Thyroid gland (tissue), 4 donors: ENCODE measurements around the gene DDX56.

Experiments
- POLR2A ChIP-seq, 2 donors: fragments of 450-650 bp; IDR thresholded peaks; one replicate each; pipeline ENCODE4 v1.6.1; 2017; ENCODE audit warnings: antibody characterized with exemption in 2 of 2, mild to moderate bottlenecking in 2 of 2, moderate library complexity in 1 of 2
- TF ChIP-seq, protein P1 (sequence below), 6 experiments: fragments of 200-600 bp in 3 of 6; fragments of 450-650 bp in 3 of 6; sonication (generic) in 3 of 6; IDR thresholded peaks; one replicate each; pipeline ENCODE4 v1.5.1; 2016 to 2019; ENCODE audit warnings: antibody characterized with exemption in 6 of 6, mild to moderate bottlenecking in 2 of 6, inconsistent platforms in 1 of 6, moderate library complexity in 1 of 6

DNA sequence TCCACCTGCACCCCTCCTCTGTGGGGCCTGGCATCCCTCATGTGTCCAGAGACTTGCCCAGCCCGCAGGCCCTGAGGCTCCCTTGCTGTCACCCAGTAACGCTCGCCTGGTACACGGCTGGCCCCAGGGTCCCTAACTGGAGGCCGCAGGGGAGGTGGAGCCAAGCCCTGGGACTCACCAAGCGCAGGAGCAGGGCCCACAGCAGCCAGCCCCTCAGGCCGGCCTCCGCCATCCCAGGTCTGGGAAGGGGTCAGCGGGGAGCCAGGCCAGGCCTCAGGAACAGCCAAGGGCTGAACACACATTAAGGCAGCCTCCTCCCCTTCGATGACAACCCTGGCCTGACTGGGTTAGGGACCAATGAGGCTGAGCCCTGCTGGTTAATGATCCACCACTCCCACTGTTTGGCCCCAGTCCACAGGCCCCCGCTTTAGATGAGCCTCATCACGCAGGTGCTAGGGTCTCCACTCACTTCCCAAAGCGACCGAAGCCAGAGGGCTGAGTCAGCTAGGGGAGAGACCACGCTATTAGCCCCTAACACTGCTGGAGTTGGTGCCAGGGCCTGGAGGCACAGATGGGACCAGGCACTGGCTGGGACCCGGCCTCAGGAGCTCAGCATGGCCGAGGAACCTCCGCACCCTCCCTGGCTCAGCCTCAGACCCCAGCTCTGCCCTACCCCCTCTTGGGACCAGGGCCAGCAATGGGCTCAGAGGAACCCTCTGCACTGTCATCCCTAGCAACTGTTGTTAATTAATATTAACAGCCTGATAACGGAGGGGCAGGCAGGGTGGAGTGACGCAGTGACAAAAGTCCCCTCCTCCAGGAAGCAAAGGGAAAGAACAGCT lies 32.5 kb downstream of the DDX56 start, which contains the start of gene NPC1L1:
- TF ChIP-seq, protein P1, sequence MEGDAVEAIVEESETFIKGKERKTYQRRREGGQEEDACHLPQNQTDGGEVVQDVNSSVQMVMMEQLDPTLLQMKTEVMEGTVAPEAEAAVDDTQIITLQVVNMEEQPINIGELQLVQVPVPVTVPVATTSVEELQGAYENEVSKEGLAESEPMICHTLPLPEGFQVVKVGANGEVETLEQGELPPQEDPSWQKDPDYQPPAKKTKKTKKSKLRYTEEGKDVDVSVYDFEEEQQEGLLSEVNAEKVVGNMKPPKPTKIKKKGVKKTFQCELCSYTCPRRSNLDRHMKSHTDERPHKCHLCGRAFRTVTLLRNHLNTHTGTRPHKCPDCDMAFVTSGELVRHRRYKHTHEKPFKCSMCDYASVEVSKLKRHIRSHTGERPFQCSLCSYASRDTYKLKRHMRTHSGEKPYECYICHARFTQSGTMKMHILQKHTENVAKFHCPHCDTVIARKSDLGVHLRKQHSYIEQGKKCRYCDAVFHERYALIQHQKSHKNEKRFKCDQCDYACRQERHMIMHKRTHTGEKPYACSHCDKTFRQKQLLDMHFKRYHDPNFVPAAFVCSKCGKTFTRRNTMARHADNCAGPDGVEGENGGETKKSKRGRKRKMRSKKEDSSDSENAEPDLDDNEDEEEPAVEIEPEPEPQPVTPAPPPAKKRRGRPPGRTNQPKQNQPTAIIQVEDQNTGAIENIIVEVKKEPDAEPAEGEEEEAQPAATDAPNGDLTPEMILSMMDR (IDR thresholded peaks at IDR 0.05), result no peak
- no peak for TF ChIP-seq POLR2A (IDR thresholded peaks at IDR 0.05)
